ENCODE data around the gene RNF8. TPM values are rescaled to one million over a fixed set of nuclear protein-coding genes. Genes with fewer than 3 reads are reported as not detected.

RNF8 gene
- total RNA-seq, 1 donor from 2014 or later = 21.8 TPM

DNA sequence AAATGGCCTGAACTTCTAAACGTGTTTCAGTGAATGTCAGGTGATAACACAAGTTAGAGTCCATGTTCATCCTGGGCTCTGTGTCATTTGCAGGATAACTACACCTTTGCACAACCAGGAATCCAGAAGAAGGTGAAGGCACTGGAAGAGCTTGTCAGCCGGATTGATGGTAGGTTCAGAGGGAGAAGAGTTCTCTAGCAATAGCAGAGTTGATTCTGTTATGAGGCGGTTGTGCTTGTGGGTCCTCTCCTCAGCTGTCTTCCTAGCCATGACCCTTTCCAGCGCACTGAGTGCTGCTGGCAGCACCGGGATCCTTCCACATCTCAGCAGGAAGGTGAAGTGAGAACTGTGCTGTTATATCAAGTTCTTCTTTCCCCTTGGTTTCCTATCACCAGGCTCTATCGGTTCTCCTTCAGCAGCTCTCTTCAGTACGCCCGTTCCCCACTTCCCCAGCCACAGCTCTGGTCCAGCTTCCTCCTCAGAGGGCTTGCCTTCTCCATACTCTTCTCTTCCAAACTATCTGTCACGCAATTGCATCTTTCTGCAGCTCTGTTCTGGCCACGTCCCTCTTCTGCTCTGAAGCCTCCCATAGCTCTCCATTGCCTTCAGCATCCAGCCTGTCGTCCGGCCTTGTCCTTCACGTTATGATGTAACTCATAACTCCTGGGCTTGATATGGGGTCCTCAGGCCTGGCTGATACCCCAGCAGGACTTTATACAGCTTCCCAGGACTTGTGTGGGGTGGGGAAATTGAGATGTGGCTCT is 39.9 kb upstream of the RNF8 start:
- H3K4me3 Mint-ChIP-seq (ENCODE audit: unreplicated experiment) = no peak overlapping the region
- H3K36me3 Mint-ChIP-seq (ENCODE audit: low read depth, unreplicated experiment) = peaks cover 18% of the 10 kb centered on the region
- TF ChIP-seq, protein P1, sequence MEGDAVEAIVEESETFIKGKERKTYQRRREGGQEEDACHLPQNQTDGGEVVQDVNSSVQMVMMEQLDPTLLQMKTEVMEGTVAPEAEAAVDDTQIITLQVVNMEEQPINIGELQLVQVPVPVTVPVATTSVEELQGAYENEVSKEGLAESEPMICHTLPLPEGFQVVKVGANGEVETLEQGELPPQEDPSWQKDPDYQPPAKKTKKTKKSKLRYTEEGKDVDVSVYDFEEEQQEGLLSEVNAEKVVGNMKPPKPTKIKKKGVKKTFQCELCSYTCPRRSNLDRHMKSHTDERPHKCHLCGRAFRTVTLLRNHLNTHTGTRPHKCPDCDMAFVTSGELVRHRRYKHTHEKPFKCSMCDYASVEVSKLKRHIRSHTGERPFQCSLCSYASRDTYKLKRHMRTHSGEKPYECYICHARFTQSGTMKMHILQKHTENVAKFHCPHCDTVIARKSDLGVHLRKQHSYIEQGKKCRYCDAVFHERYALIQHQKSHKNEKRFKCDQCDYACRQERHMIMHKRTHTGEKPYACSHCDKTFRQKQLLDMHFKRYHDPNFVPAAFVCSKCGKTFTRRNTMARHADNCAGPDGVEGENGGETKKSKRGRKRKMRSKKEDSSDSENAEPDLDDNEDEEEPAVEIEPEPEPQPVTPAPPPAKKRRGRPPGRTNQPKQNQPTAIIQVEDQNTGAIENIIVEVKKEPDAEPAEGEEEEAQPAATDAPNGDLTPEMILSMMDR (IDR thresholded peaks at IDR 0.05; ENCODE audit: unreplicated experiment) = no peak
- no peaks in the 10 kb centered on the region for H3K27me3 Mint-ChIP-seq (ENCODE audit: unreplicated experiment)
- H3K9me3 Mint-ChIP-seq (ENCODE audit: unreplicated experiment) = no peaks in the 10 kb centered on the region
- no peak for DNase-seq (ENCODE audit: low spot score)
- peaks cover 17% of the 10 kb centered on the region for H3K4me1 Mint-ChIP-seq (ENCODE audit: unreplicated experiment)
- H3K27ac Mint-ChIP-seq (ENCODE audit: unreplicated experiment) = peak overlapping the region; percentile 90

DNA sequence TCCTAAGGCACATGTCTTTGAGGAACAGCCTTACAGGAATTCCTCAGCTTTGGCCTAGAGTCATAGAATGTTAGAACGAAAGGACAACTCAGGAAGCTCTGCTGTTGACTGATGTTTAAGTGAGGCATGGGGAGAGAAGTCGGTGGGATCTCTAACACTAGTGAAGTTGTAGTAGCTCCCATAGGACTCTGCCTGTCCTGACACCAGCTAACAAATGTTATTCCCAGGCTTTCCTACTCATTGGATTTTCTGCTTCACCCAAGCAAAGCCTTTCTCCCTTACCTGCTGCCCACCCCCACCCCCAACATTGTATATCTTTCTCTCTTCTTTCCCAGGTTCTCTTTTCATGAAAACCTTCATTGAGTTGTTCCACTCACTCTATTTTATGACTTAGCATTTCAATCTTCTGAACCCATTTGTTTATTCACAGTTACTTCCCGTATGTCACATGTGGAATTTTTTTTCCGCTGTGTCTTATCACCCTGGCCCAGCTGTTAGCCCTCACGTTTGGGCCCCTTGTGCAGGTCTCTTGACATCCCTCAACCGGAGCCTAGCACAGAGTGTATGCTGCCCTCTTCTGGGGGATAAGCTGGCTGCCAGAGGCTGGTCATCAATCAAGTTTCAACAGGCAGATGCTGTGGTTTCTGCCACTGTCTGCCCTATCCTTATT is 39.2 kb upstream of the RNF8 start:
- Mint-ChIP-seq H3K4me1 (ENCODE audit: unreplicated experiment) (peaks cover 17% of the 10 kb centered on the region), H3K9me3 (ENCODE audit: unreplicated experiment) (no peaks in the 10 kb centered on the region), H3K27me3 (ENCODE audit: unreplicated experiment) (no peaks in the 10 kb centered on the region), H3K27ac (ENCODE audit: unreplicated experiment) (peak overlapping the region; percentile 90), H3K36me3 (ENCODE audit: low read depth, unreplicated experiment) (peaks cover 21% of the 10 kb centered on the region), H3K4me3 (ENCODE audit: unreplicated experiment) (peak overlapping the region; percentile 43)
- DNase-seq (ENCODE audit: low spot score) = peak; percentile 63
- TF ChIP-seq, protein P1 (IDR thresholded peaks at IDR 0.05; ENCODE audit: unreplicated experiment) = peak; percentile 43

DNA sequence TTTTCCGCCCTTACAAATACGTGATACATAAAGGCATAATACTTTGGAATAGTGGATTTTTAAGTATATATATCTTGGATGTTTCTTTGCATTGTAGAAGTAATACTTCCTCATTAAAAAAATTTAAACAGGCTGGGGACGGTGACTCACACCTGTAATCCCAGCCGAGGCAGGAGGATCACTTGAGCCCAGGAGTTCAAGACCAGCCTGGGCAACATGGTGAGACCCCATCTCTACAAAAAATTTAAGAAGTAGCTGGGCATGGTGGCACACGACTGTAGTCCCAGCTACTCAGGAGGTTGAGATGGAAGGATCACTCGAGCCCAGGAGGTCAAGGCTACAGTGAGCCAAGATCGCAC is 38.6 kb upstream of the RNF8 start:
- Mint-ChIP-seq H3K36me3 (ENCODE audit: low read depth, unreplicated experiment) (peaks cover 26% of the 10 kb centered on the region), H3K27me3 (ENCODE audit: unreplicated experiment) (no peaks in the 10 kb centered on the region), H3K4me3 (ENCODE audit: unreplicated experiment) (no peak overlapping the region), H3K27ac (ENCODE audit: unreplicated experiment) (no peak overlapping the region), H3K4me1 (ENCODE audit: unreplicated experiment) (peaks cover 17% of the 10 kb centered on the region), H3K9me3 (ENCODE audit: unreplicated experiment) (no peaks in the 10 kb centered on the region)
- TF ChIP-seq, protein P1 (IDR thresholded peaks at IDR 0.05; ENCODE audit: unreplicated experiment) = no peak
- no peak for DNase-seq (ENCODE audit: low spot score)

DNA sequence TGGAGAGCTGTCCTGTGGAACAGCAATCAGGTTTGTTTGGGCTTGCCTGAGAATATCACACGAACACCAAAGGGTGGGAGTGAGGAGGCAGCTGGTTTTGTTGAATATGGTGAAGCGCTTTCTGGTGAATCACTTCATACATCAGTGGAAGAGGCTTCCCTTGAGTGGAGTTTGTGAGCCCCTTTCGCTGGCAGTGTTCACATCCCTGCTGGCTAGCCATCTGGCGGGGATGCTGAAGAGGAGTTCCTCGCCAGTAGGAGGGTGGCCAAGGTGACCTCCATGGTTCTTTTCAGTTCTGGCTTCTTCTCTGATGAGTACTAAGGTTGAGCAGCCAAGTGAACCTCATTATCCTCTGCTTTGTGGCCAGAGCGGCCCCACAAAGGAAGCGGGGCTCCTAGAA is 37.7 kb upstream of the RNF8 start:
- Mint-ChIP-seq H3K27ac (ENCODE audit: unreplicated experiment) (no peak overlapping the region), H3K36me3 (ENCODE audit: low read depth, unreplicated experiment) (peaks cover 29% of the 10 kb centered on the region), H3K4me3 (ENCODE audit: unreplicated experiment) (no peak overlapping the region), H3K27me3 (ENCODE audit: unreplicated experiment) (no peaks in the 10 kb centered on the region), H3K9me3 (ENCODE audit: unreplicated experiment) (no peaks in the 10 kb centered on the region), H3K4me1 (ENCODE audit: unreplicated experiment) (peaks cover 17% of the 10 kb centered on the region)
- DNase-seq (ENCODE audit: low spot score) = no peak
- TF ChIP-seq, protein P1 (IDR thresholded peaks at IDR 0.05; ENCODE audit: unreplicated experiment) = no peak
